Stimulated activated CD4-positive, alpha-beta T cell treated with anti-CD3 and anti-CD28 coated beads, TNF-alpha, amount 100 ng/mL, for 48 hours (primary cell): Measurements from ENCODE around the gene TRANK1.
"Not testable (repeated sequence)": the region's sequence is repeated elsewhere in the genome, so short reads cannot be mapped to it uniquely, and the experiment has no call there.

Experiments
- DNase-seq, 3 donors: peaks; one replicate each; pipeline ENCODE4 v3.0.0-alpha.2; 2020; ENCODE audit warnings: low read depth in 3 of 3

Gene TRANK1

GRCh38 chr3:36944641-36945270 lies at the start of gene TRANK1:
TSS of gene TRANK1 (minus strand) at chr3:36945054. CDS start at chr3:36944809, 245 bp downstream.
- DNase-seq: peak; percentile 52 to 71 (median 67)

GRCh38 chr3:36993326-36994283 lies 48.8 kb upstream of the TRANK1 start, which contains the start of gene MLH1:
TSS of gene MLH1 (plus strand) at chr3:36993518. CDS start at chr3:36993548, 30 bp downstream.
- DNase-seq: peak; percentile 86 to 98 (median 93)

- DNase-seq: peak in 1 of 3 donors; percentile 98
These were observed 48.0 kb upstream of the TRANK1 start, which contains the start of gene EPM2AIP1 for GRCh38 chr3:36992806-36993325. TSS of gene EPM2AIP1 (minus strand) at chr3:36993131. CDS start at chr3:36993077, 54 bp downstream.

GRCh38 chr3:36991923-36992805 lies 47.3 kb upstream of the TRANK1 start:
- peak in 1 of 3 donors; percentile 9 for DNase-seq

GRCh38 chr3:36991147-36991546 lies 46.3 kb upstream of the TRANK1 start:
- peak in 1 of 3 donors; percentile 8 for DNase-seq

- no peak for DNase-seq
These were observed 44.7 kb upstream of the TRANK1 start for GRCh38 chr3:36989568-36989967.

GRCh38 chr3:36989005-36989404 lies 44.2 kb upstream of the TRANK1 start:
- no peak for DNase-seq

- DNase-seq: no peak
These were observed 43.5 kb upstream of the TRANK1 start for GRCh38 chr3:36988356-36988755.

GRCh38 chr3:36981006-36981405 lies 36.2 kb upstream of the TRANK1 start:
- DNase-seq: no peak

GRCh38 chr3:36973139-36973538 lies 28.3 kb upstream of the TRANK1 start:
- DNase-seq: no peak

- no peak for DNase-seq
These were observed 27.3 kb upstream of the TRANK1 start for GRCh38 chr3:36972163-36972562.

- DNase-seq: peak in 2 of 3 donors; percentile 30 to 41
These were observed 24.9 kb upstream of the TRANK1 start for GRCh38 chr3:36969540-36970432.

- no peak for DNase-seq
These were observed 24.2 kb upstream of the TRANK1 start for GRCh38 chr3:36969085-36969484.

GRCh38 chr3:36965440-36965839 lies 20.6 kb upstream of the TRANK1 start:
- DNase-seq: no peak

- DNase-seq: no peak
These were observed 20.0 kb upstream of the TRANK1 start for GRCh38 chr3:36964817-36965216.

- no peak for DNase-seq
These were observed 19.5 kb upstream of the TRANK1 start for GRCh38 chr3:36964331-36964730.

GRCh38 chr3:36963008-36963407 lies 18.2 kb upstream of the TRANK1 start:
- not testable (repeated sequence) for DNase-seq

GRCh38 chr3:36960502-36960901 lies 15.6 kb upstream of the TRANK1 start:
- no peak for DNase-seq

- DNase-seq: no peak
These were observed 15.0 kb upstream of the TRANK1 start for GRCh38 chr3:36959821-36960220.
